GM19351 (cell line): ENCODE results near the gene GPR31.
"Not testable (repeated sequence)": the region's sequence is repeated elsewhere in the genome, so short reads cannot be mapped to it uniquely, and the experiment has no call there.

ENCODE experiments used
- ATAC-seq: cut with Tn5 transposase; IDR thresholded peaks from one replicate; pipeline ENCODE4 v1.9.1; 2021; ENCODE audit warnings: mild to moderate bottlenecking, moderate library complexity; ENCODE audit not compliant: unreplicated experiment

Gene GPR31

DNA sequence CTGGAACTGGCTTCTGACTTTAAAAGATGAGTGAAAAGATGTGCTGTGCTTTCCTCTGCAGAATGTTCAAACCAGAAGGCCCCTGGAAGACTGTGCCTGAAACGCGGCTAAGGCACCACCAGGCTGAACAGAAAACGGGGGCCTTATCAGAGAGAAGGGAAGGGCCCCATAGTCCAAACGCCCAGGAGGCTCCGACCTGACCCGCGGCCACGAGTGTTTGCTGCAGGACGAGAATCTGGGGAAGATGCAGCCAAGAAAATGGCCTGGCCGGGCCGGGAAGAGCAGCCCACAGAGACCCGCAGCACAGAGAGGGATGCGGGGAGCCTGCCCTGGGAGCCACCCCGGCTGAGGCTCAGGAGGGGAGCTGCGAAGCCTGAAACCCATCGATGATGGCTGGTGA is 10.5 kb upstream of the GPR31 start:
- not testable (repeated sequence) for ATAC-seq

DNA sequence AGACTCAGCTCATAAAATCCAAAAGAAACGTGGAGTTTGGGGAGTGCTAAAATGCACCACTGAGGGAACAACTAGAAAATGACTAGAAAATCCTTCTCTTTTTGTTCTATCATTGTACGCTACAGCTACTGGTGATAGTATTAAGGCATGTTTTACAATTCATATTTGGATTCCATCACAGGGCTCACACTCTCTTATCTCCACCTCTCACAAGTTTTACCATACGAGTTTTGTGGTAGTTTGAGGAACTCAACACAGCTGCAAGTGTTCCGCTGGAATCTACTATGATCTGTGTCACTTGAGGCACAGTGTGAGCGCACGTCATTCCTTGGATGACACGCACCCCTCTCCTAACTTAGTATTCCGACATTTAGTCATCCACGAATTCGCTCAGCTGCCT is 9.9 kb upstream of the GPR31 start:
- not testable (repeated sequence) for ATAC-seq

DNA sequence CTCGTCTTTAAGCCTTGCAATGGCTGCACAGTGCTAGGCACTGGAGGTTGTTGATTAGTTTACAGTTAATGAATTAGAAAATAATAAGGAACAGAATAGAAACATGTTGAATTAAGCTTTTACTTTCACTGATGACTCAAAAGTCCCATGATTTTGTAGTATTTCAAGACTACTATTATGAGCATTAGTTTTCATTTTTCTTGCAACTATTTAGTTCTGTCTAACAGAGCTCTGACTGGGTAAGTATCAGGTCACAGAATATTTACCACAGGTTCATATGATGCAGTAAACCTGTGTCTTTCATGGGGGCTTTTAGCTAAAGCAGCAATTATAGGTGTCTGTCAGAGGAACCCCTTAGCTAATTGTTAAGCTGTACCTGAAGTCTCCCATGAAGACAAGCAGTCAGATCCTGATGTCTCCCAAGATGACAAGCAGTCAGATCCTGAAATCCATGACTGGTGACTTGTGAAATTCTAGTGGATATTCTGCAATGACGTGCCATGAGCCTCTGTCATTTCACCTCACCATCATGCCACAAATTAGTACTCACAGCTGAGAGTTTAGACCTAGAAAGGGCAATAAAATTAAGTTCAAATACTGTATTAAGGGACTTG is 8.2 kb upstream of the GPR31 start:
- no peak for ATAC-seq

DNA sequence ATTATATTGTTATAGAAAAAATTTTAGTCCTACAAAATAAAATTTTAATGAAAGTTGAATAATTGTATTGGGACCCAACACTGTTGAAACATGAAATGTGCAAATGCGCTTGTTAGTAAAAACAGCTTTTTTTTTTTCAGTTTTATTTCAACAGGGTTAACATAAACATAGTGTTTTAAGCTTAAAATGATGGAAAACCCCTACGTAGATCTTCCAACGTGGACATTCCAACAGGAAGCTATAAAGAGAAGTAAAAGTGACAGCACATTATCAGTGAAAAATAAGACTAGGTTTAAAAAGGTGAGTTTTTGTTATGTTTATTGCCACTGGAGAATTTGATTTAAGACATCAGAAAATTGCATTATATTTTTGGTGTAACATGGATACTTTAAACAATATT is 6.5 kb upstream of the GPR31 start:
- no peak for ATAC-seq

DNA sequence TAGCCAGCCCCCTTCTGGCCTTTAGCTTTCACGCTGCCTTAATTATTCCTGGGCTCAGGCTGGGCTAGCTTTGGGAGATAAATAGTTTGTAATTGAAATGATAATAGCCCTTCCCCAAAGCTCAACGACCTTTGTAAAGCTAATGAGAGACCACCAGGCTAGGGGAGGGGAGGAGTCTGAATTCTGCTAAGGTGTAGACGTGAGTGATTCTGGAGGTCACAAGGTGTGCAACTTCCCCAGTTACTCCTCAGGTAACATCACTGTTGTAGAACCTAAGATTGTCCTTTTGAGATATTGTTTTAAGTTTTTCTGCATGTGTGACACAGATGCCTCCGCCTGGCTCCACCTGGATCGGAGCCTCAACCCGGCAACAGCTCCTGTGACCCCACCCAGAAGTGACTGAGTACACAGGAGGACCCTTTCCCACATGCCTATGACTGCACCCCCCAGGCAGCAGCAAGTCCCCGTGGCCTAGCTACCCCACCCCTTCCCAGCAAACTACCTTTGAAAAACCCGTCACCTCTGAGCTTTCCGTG is 5.8 kb upstream of the GPR31 start:
- no peak for ATAC-seq

DNA sequence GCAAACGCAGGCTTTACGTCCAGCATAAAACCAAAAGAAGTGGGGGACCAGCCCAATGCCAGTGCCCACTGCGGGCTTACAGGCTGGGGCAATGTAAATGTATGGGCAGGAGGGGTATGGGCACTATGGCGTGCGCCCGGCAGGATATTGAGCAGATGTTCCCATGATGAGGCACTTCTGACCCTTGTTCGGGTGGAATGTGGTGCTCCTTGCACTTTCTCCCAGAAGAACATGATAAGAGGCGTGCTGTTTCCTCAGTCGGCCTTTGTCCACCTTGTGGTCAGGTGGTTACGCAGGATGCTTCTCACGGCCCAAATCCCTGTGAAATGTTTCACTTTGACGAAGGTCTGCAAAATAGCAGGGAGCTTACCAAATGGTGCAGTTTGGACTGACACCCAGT is 4.8 kb upstream of the GPR31 start:
- no peak for ATAC-seq

DNA sequence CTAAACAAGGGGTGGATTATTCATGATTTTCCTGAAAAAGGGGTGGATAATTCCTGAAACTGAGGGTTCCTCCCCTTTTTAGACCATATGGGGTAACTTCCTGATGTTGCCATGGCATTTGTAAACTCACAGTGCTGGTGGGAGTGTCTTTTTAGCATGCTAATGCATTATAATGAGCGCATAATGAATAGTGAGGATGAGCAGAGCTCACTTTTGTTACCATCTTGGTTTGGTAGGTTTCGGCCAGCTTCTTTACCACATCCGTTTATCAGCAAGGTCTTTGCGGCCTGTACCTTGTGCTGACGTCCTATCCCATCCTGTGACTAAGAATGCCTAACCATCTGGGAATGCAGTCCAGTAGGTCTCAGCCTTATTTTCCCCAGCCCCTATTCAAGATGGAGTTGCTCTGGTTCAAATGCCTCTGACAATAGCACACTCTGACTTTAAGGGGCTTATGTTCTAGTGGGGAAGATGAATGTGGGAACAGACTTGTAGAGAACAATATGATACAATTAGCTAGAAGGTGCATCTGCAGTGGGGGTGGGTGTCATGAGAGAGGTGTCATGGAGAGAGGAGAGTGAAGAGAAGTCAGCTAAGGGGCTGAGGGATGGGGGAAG is 4.2 kb upstream of the GPR31 start:
- no peak for ATAC-seq

DNA sequence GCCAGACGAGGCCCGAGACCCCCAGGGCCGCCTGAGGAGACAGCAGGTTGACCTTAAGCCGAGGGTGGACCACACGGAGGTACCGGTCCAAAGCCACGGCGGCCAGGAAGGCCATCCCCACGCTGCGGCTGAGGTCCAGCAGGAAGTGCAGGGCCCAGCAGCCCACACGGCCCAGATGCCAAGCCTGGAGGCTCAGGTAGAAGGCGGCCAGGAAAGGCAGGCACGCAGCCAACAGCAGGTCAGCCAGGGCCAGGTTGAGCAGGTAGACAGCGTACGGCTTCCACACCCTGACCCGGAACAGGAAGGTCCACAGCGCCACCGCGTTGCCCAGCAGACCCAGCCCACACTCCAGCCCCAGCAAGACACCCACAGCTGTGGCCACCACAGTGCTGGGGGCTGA is 366 bp downstream of the GPR31 start:
- no peak for ATAC-seq

DNA sequence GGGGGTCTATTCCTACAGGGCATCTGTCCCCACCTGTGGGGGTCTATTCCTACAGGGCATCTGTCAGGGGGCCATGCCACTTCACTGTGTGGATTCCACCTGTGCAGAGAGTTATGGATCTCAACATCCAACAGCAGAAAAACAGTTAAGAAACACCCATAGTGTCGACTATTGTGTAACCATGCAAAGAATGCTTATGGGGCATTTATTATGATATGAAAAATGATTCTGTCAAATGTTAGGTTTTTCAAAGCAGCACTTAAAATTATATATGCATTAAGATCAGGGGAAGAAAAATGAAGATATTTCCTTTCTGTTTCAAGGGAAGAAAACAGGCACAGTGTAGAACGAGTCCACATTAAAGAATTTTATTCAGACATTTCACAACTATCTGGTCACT is 2.9 kb downstream of the GPR31 start:
- ATAC-seq = no peak

DNA sequence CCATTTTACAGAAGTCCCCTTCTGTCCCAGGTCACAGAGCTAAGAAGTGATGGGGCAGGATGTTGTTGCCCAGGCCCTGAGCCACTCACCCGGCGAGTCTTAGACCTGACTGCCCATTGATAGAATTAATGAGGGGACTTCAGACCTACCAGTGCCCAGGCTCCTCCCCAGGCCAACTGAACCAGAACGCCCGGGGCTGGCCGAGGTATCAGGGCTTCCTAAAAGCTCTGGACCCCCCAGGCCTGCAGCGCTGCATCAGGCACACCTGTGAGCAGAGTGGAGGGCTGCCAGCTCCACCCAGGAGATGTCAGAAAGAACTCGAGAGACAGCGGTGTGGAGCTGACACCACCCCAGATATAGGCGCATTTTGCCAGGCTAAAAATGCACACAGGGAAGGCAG is 3.5 kb downstream of the GPR31 start:
- ATAC-seq = no peak

DNA sequence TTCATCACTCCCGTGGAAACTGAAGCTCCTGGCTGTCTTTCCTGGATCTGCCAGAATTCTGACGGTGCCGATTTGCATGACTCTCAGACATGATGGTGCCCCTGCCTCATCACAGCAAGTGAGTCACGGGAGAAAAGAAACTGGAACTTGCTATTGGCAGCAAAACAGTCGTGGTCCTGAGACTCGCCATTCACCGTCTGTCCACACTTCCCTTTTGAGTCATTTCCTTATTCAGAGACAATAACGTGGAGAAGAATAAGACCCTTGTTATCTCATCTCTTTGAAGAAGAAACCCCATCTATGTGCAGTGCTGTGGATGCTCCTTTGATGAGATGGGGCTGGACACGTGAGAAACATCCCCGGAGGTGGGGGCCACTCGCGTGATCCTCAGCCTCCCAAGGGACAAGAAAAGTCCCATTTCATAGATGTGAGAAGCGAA is 4.2 kb downstream of the GPR31 start:
- ATAC-seq = peak; percentile 53

DNA sequence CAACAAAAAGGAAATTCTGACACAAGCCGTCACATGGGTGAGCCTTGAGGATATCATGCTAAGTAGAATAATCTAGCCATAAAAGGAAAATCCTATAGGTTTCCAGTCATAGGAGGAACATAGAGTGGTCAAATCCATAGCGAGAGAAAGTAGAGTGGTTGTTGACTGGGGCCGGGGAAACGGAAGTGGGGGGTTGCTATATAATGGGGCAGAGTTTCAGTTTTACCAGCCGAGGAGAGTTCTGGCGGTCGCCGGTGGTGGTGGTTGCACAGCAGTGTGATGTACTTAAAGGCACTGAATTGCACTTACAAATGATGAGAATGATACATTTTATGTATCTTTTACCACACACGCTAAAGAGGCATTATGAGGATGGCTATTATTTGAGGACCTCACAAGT is 4.9 kb downstream of the GPR31 start:
- ATAC-seq = peak; percentile 44

DNA sequence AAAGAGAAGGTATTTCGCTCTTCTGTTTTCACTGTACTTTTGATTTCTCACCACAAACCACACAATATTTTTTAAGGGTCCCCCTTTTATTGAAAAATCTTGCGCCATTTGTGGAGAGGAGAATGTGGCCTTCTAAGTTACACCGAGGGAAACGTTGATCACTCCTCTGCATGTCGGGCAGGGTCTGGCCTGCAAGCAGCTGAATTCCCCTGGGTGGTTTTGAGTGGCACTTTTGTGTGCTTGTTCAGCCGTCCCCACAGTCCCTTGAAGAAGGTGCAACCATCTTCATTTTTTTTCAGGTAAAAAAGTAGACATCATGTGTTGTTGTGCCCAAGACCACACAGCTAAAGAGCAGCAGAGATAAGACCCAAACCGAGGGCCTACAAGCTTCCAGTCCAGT is 6.1 kb downstream of the GPR31 start:
- ATAC-seq = peak; percentile 14

DNA sequence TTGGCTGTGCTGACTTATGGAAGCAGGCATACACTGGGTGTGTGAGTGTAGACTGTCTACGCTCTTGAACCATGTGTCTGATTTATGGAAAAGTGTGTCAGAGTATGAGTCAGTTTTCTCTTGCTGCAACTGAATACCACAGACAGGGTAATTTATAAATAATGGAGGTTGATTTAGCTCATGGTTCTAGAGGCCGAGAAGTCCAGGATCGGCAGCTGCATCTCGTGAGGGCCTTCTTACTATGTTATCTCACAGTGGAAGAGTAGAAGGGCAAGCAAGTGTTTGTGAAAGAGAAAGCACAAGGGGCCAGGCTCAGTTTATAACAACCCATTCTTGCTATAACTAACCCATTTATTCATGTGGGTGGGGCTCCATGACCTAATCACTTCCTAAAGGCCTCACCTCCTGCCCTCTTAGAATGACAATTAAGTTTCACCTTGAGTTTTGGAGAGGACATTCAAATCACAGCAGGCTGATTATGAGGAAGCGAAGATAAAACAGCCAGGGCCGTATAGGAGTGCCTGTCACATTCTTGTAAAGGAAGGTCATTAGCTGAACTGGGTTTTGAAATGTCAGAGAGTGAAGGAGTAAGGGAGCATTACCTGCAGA is 6.7 kb downstream of the GPR31 start:
- peak; percentile 72 for ATAC-seq

DNA sequence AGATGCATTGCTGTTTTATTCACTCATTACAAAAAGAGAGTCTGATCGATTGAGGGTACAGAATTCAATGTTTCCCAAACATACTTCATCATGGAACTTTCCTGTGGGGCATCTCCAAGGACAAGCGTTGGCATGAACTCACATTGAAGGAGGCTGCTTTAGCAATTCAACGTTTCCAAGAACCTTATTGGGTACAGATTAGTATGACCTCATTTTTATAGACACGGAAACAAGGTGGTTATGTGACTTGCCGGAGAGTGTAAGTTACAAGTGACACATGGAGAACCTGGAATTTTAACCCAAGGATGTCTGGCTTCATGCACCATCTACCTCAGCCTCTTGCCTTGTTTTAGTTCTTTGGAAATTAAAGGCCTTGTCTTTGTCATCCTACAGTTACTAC is 8.8 kb downstream of the GPR31 start:
- ATAC-seq = no peak

DNA sequence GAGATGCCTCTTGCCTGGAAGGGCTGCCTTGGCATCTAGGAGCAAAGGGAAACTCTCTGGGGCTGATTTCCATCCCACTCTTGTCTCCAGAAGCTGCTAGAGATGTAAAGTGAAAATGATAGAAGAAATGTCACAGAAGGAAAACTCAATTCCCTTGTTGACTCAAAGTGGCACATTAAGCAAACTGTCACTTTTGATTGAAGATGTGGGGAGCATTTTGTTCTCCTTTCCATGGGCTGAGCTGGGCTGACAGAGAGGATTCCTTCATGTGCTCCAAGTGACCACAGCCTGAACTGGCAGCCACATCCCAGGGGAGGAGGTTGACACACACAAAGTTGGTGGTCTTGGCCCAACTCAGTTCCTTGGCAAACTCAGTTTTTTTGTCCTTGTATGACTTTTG is 9.8 kb downstream of the GPR31 start:
- no peak for ATAC-seq

DNA sequence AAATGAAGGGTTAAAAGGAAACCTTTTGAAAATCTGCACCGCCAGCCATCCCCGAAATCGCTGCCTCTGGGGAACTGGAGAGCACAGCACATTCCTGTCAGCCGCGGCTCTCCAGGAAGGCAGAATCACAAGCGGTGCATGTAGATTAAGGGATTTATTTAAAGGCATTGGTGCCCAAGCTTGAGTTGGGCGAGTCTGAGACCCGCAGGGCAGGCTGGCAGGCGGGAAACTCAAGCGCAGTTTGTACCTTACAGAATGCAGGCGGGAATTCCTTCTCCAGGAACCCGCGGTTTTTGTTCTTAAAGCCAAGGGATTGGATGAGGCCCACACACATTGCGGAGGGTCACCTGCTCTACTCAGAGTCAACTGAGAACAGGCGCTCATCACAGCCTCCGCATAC is 10.8 kb downstream of the GPR31 start:
- ATAC-seq = no peak

DNA sequence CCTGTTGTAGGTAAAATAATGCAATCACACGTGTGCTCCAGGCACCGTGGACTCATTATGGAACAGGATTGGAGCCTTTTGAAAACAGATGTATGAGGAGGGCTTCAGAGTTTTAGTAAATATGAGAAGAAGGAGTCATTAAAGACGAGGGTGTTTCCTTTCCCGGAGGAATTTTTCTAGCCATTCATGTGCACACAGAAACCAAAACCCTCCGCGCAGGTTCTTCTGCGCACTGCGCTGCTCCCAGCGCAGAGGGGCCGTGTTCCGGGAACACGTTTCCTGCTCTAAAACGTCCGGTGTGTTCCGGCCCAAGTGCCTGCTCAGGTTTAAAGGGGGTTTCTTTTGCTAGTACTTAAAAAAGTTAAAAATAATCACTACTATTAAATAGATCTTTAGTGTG is 11.6 kb downstream of the GPR31 start:
- ATAC-seq = no peak

DNA sequence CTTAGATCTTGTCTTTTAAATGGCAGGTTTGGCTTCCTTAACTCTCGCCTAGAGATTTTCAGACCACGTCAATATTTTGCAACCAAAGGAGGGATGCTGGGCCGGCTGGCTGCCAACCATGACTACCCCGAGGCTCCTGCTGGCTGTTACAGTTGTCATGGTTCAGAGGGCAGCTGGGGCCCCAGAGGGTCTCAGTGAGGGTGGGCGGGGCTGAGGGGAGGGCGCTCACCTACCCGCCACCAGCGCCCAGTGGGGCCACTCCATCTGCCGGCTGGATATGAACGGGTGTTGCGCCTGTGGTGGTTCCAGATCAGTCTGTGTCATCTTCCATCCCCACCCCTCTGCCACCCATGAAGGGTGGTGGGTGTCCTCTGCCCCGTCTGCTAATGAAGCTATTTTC is 12.3 kb downstream of the GPR31 start:
- ATAC-seq = no peak

DNA sequence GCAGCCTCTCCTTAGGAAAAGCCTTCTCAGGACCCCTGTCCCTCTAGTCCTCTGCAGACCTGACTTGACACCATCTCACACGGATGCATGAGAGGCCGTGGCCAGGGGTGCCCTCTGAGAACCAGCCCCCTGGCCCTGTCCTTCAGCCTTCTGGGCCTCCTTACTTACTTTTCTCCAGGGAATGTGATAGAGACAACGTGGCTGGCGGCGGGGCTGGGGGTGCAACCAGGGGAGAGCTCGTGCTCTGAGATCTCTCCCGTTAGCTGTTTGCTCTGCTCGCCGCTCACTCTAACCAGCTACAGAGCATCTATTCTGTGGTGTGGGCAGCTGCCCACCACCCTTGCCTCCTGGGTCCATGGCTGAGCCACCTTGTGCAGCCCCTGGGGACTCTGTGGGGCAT is 14.7 kb downstream of the GPR31 start:
- no peak for ATAC-seq

DNA sequence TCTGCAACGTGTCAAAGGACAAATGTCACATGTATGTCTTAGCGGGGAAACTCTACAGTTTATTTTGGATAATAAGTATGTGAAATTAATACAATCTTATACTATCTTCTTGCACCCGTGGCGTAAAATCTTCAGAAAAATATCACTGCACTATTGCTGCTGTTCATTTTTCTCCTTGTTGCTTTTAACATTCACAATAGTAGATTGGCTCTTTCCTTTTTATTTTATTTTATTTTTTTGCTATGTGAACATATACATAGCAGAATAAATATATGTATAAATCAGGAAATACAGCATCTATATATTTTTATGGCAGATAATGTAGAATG is 15.4 kb downstream of the GPR31 start:
- ATAC-seq = peak; percentile 12

DNA sequence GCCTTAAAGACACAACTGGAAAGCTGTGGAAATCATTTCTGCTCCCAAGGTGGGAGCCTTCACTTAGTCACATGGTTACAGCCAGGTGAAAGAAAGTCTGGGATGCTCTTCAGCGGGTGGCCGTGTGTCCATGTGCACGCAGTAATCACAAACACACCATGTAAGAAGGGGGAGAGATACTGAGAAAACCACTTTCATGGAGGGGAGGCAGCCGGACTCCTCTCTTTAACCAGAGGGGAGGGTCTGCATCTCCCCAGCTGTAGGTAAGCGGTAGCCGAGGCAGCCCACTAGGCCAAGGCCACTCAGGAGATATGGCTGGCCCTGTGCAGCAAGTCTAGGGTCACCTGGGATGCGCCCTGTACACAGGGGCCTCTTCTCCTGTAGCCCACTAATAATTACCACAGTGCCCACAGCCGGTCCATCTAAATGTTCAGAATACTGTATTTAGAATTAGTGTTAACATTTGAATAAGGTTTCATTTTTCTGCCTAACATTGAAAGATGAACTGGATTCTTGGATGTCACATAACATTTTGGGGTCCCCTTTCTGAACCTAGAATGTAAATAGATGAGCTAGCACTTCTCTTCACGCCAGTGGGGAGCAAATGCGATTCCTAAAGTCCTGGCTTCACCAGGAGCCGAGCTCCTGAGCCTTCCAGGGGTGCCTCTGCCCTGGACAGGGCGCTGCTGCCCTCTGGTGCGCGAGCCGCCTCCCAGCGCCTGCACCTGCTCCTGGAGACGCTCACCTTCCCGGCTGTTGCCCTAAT is 15.9 kb downstream of the GPR31 start:
- peak; percentile 78 for ATAC-seq
